Right atrium auricular region (tissue), 2 donors: ENCODE data around the gene BTG4. TPM values are rescaled to one million over a fixed set of nuclear protein-coding genes. Genes with fewer than 3 reads are reported as not detected.

Experiments used
- DNase-seq: peaks from one replicate; pipeline ENCODE4 v3.0.0-alpha.2; 2019; ENCODE audit warnings: low spot score
- H3K27ac ChIP-seq, 2 donors: fragments of 200-600 bp; sonication (generic); 1 replicate in 1 of 2; 2 replicates in 1 of 2; pipeline ENCODE4 v1.5.1; 2016 to 2019
- H3K27me3 ChIP-seq, 2 donors: fragments of 200-600 bp; sonication (generic); one replicate each; pipeline versions ENCODE4 v1.5.1 to v1.6.0; 2017 to 2019
- H3K36me3 ChIP-seq: fragments of 200-600 bp; sonication (generic); one replicate; pipeline ENCODE4 v1.5.1; 2016
- H3K4me1 ChIP-seq, 2 donors: fragments of 200-600 bp; sonication (generic); one replicate each; pipeline versions ENCODE4 v1.5.1 to v1.6.0; 2017 to 2019
- H3K4me3 ChIP-seq, 2 donors: fragments of 200-600 bp; sonication (generic); 1 replicate in 1 of 2; 2 replicates in 1 of 2; pipeline ENCODE4 v1.5.1; 2017 to 2019; ENCODE audit warnings: mild to moderate bottlenecking in 1 of 2, moderate library complexity in 1 of 2
- H3K9me3 ChIP-seq, 2 donors: fragments of 200-600 bp; sonication (generic); one replicate each; pipeline ENCODE4 v1.5.1; 2019
- total RNA-seq, 2 donors: library from RNA; depleted of rRNA; stranded (reverse); fragments of >200 nt; gene quantifications; one replicate each; pipeline ENCODE4 v1.1.0, GENCODE V29; 2016
- TF ChIP-seq, protein P1 (sequence below), 2 donors: fragments of 200-600 bp; sonication (generic); IDR thresholded peaks; one replicate each; pipeline ENCODE4 v1.5.1; 2019; ENCODE audit warnings: antibody characterized with exemption in 2 of 2

The BTG4 gene
- total RNA-seq, 2 donors from 2014 or later: not detected

DNA sequence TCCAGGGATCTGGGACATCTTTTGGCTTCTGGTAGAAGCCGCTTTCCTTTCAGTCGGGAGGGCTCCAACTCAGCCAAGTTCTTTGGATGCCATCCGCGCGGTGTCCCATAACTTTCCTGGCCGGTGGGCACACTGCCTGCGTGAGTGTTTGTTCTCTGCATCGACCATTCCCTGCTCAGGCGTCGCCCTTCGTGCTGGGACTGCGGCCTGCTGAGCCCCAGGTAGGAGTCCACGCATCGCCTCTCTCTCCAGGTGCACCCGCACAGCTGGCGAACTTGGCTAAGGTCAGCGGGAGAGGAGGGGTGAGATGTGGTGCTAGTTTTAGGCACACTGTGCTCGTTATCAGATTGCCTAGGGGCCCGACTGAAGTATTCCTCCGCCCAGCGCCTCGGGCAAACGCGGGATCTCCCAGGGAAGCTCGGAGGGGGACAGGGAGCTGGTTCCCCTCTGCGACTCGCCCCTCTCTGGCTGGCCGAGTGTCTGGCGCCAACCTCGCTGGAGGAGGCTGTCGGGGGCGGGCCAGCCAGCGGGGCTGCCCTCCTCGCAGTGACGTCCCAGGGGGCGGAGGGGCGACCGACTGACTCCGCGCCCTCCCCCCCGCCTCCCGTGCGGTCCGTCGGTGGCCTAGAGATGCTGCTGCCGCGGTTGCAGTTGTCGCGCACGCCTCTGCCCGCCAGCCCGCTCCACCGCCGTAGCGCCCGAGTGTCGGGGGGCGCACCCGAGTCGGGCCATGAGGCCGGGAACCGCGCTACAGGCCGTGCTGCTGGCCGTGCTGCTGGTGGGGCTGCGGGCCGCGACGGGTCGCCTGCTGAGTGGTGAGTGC, 28.1 kb upstream of the BTG4 start, which contains the start of gene LAYN:
TSS of gene LAYN (plus strand) at position 607 of the 823 bp plus-strand sequence. CDS start at position 731, 124 bp downstream.
- TF ChIP-seq, protein P1, sequence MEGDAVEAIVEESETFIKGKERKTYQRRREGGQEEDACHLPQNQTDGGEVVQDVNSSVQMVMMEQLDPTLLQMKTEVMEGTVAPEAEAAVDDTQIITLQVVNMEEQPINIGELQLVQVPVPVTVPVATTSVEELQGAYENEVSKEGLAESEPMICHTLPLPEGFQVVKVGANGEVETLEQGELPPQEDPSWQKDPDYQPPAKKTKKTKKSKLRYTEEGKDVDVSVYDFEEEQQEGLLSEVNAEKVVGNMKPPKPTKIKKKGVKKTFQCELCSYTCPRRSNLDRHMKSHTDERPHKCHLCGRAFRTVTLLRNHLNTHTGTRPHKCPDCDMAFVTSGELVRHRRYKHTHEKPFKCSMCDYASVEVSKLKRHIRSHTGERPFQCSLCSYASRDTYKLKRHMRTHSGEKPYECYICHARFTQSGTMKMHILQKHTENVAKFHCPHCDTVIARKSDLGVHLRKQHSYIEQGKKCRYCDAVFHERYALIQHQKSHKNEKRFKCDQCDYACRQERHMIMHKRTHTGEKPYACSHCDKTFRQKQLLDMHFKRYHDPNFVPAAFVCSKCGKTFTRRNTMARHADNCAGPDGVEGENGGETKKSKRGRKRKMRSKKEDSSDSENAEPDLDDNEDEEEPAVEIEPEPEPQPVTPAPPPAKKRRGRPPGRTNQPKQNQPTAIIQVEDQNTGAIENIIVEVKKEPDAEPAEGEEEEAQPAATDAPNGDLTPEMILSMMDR (IDR thresholded peaks at IDR 0.05): no peak
- no peaks in the 10 kb centered on the region for H3K27me3 ChIP-seq
- no peaks in the 10 kb centered on the region for H3K36me3 ChIP-seq
- H3K27ac ChIP-seq: peak within 1 kb of the TSS; percentile 64 to 66
- H3K4me1 ChIP-seq: peaks cover 0 to 26% of the 10 kb centered on the region in 2 donors
- peak within 1 kb of the TSS; percentile 60 to 63 for H3K4me3 ChIP-seq
- DNase-seq: no peak
- no peaks in the 10 kb centered on the region for H3K9me3 ChIP-seq

DNA sequence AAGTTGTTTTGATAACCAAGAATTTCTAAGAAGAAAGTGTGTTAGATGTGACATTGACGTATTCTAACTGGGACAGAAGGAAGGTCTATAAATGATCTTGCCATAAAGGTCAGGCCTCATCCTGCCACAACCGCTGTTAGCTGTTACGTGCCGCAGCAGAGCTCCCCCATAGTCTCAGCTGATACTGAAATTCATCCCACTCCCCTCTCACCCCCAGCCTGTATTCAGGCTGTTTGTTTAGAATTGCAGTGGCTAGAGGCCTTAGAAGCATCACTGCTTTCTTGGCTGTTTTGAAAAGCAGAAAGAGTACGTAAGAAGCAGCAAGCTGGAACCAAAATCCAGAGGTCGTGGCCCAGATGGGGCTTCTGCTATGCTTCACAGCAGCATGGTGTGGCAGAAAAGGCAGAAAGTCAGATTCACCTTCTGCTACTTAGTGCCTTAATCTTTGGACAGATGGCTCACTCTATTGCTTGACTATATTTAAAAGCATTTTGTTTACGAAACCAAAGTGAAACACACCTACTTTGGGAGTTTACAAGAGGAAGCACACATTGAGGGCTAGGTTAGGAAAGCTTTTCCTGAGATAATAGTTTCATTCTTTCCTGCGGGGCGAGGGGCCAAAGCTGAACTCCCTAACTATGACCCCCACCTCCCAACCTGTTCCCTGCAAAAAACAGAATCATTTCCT, 27.4 kb upstream of the BTG4 start:
- Histone ChIP-seq H3K4me3 (peak overlapping the region; percentile 60 to 63), H3K36me3 (no peaks in the 10 kb centered on the region), H3K4me1 (peaks cover 0 to 26% of the 10 kb centered on the region in 2 donors), H3K9me3 (no peaks in the 10 kb centered on the region), H3K27me3 (no peaks in the 10 kb centered on the region), H3K27ac (no peak overlapping the region)
- TF ChIP-seq, protein P1 (IDR thresholded peaks at IDR 0.05): no peak
- no peak for DNase-seq

DNA sequence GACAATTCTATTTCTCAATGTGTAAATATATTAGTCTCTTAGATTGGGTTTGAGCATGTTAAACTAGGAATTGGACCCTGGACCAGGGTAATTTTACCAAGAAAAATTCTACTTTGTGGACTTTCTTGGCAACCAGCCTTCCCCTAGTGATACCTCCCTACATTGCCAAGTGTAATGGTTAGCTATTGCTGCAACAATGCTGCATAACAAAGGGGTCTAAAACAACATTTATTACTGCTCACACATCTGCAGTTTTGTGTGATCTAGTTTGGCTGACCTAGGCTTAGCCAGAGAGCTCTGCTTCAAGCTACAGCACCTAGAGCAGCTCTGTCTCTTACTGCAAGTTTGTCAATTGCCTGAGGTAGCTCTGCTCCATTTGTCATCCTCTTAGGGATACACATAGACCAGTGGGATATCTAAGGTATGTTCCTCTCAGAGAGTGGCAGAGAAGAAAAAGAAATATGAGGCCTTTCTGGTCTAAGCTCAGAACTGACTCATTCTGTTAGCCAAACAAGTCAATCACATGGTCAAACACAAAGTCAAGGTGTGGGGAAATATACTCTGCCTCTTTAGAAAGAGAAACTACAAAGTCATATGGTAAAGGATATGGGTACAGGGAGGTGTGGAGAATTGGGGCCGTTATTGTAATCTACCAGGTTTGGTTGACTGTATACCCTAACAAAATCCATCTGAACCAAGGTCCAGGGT, 26.4 kb upstream of the BTG4 start:
- Histone ChIP-seq H3K27ac (no peak overlapping the region), H3K4me3 (no peak overlapping the region), H3K27me3 (no peaks in the 10 kb centered on the region), H3K36me3 (no peaks in the 10 kb centered on the region), H3K4me1 (peaks cover 0 to 26% of the 10 kb centered on the region in 2 donors), H3K9me3 (no peaks in the 10 kb centered on the region)
- TF ChIP-seq, protein P1 (IDR thresholded peaks at IDR 0.05): no peak
- DNase-seq: no peak

DNA sequence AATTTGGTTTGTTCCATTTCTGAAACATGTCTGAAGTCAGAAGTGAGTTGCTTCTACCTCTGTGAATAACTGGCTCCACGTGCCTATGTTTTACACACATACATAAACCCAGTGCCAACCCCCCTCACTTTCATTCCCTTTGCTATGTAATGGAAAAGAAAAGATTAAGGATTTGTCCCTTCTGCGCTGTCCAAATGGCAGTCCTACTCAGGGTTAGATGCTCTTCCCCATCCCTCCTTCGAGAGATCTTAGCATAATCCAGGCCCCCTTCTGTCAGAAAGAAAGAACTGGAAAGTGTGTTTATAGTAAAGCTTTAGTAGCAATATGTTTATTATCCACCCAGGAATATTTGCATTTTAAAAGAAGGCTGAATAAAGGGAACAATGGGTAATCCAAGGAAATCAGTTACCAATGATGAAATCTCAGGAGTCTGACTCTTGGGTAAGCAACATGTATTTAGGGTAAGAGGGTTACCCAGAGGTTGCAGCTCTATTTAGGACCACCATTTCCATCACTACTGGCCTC, 25.2 kb upstream of the BTG4 start:
- H3K36me3 ChIP-seq: no peaks in the 10 kb centered on the region
- no peaks in the 10 kb centered on the region for H3K9me3 ChIP-seq
- DNase-seq: no peak
- no peak overlapping the region for H3K27ac ChIP-seq
- no peak overlapping the region for H3K4me3 ChIP-seq
- H3K27me3 ChIP-seq: no peaks in the 10 kb centered on the region
- peaks cover 0 to 26% of the 10 kb centered on the region in 2 donors for H3K4me1 ChIP-seq
- TF ChIP-seq, protein P1 (IDR thresholded peaks at IDR 0.05): no peak

DNA sequence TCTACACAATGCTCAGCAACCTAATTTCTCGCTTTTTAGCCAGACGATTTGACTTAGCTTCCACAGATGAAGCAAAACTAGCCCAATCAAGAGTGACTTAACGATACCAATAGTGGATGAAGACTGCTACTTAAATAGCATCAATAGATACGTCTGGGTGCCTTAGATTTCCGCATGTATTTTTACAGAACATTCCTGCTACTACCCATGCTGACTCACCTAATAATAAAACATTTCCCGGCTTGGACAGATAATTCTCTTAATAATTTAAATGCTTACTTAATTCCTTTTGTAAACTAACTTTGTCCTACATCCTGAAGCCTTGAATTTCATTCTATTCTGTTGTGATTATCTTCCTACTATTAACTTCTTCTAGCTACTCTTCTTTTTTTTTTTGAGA, 23.1 kb upstream of the BTG4 start:
- no peak for DNase-seq
- Histone ChIP-seq H3K27ac (no peak overlapping the region), H3K4me3 (no peak overlapping the region), H3K27me3 (no peaks in the 10 kb centered on the region), H3K36me3 (no peaks in the 10 kb centered on the region), H3K4me1 (peaks cover 0 to 8% of the 10 kb centered on the region in 2 donors), H3K9me3 (no peaks in the 10 kb centered on the region)
- TF ChIP-seq, protein P1 (IDR thresholded peaks at IDR 0.05): no peak
